ENCODE data around the gene TECTA. TPM values are rescaled to one million over a fixed set of nuclear protein-coding genes. Genes with fewer than 3 reads are reported as not detected.

The TECTA gene
- total RNA-seq, 1 donor from 2014 or later = 0.91 TPM

DNA sequence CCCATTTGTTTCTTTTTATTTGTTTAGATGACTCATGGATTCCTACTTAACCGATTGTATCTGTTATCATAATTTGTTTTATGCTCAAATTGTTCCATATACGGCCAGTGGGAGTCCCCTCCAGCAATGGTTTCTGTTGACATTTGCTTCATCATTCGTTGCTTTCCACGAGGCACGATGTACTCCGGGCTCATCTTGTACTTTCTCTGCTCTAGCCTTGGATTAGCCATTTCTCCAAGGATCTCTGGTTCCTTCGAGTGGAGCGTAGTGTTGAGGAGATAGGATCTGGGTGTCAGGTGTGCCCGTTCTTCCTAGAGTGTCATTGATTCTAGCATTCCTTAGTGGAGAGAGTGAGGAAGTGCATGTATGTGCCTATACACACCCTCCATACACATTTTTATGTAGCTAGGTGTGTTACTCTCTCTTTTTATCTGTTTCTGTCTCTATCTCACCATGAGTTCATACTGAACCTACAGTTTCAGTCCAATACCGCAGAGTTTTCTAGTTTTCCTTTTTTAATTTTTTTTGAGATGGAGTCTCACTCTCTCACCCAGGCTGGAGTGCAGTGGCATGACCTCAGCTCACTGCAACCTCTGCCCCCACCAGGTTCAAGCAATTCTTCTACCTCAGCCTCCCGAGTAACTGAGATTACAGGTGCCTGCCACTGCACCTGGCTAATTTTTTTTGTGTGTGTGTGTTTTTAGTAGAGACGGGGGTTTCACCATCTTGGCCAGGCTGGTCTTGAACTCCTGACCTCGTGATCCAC is 31.4 kb downstream of the TECTA start:
- H3K4me3 ChIP-seq (ENCODE audit: insufficient read depth, low read depth, low read length) = no peak overlapping the region
- peaks cover 18% of the 10 kb centered on the region for H3K27me3 Mint-ChIP-seq (ENCODE audit: low read depth, unreplicated experiment)
- H3K9me3 Mint-ChIP-seq (ENCODE audit: unreplicated experiment) = peaks cover 6% of the 10 kb centered on the region
- H3K4me1 Mint-ChIP-seq (ENCODE audit: low read depth, unreplicated experiment) = no peaks in the 10 kb centered on the region
- H3K9ac ChIP-seq (ENCODE audit: low read length) = no peak overlapping the region
- no peak overlapping the region for H3K27ac Mint-ChIP-seq (ENCODE audit: unreplicated experiment)
- no peak overlapping the region for H3K4me2 ChIP-seq (ENCODE audit: low read length)
- no peaks in the 10 kb centered on the region for H3K27me3 ChIP-seq (ENCODE audit: insufficient read depth, low read length)
- H3K36me3 Mint-ChIP-seq (ENCODE audit: low read depth, unreplicated experiment) = peaks cover 10% of the 10 kb centered on the region
- no peaks in the 10 kb centered on the region for H3K79me2 ChIP-seq (ENCODE audit: insufficient read depth, low read length)
- H3K9me3 ChIP-seq (ENCODE audit: insufficient read depth, low read depth, low read length) = peaks cover 3% of the 10 kb centered on the region
- FAIRE-seq (no peak), DNase-seq (ENCODE audit: low read depth) (peak; percentile 1)
- no peak overlapping the region for H3K4me3 Mint-ChIP-seq (ENCODE audit: unreplicated experiment)
- H3K4me1 ChIP-seq (ENCODE audit: insufficient read depth, low read length) = no peaks in the 10 kb centered on the region
- TF ChIP-seq EZH2 (IDR thresholded peaks at IDR 0.05; ENCODE audit: insufficient read depth, low read length) = no peak
- TF ChIP-seq, protein P1, sequence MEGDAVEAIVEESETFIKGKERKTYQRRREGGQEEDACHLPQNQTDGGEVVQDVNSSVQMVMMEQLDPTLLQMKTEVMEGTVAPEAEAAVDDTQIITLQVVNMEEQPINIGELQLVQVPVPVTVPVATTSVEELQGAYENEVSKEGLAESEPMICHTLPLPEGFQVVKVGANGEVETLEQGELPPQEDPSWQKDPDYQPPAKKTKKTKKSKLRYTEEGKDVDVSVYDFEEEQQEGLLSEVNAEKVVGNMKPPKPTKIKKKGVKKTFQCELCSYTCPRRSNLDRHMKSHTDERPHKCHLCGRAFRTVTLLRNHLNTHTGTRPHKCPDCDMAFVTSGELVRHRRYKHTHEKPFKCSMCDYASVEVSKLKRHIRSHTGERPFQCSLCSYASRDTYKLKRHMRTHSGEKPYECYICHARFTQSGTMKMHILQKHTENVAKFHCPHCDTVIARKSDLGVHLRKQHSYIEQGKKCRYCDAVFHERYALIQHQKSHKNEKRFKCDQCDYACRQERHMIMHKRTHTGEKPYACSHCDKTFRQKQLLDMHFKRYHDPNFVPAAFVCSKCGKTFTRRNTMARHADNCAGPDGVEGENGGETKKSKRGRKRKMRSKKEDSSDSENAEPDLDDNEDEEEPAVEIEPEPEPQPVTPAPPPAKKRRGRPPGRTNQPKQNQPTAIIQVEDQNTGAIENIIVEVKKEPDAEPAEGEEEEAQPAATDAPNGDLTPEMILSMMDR (IDR thresholded peaks at IDR 0.05; ENCODE audit: insufficient read depth, low read depth, low read length) = no peak
- H3K27ac ChIP-seq (ENCODE audit: low read depth, low read length) = no peak overlapping the region
- H3K36me3 ChIP-seq (ENCODE audit: insufficient read depth, low read length) = no peaks in the 10 kb centered on the region
- no peak overlapping the region for H2AFZ ChIP-seq (ENCODE audit: low read depth, low read length)
- H4K20me1 ChIP-seq (ENCODE audit: insufficient read depth, low read length) = no peaks in the 10 kb centered on the region

DNA sequence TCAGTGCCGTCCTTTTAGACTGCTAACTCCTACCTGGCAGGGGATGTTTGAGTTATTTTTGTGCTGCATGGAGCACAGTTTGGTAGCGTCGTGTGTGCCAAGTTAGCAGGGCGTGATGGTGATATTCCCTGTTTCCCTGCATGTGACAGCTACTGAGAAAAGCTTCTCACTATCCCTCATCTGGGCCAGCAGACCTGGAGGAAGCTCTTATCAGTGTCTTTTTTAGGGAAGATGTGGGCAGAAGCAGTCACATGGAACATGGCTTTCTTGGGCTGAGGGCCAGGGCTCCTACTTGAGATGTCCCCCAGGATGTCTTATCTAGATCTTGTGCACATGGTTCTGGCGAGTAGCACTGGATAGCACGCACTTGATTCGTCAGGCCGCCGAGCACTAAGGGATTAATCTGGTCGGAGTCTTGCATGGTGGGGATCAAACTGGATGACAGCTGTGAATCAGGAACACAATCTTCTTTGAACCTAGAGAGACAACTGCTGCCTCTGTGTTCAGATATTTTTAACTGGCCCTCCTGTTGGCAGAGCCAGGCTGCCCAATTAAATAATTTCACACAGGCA is 33.8 kb downstream of the TECTA start:
- Histone ChIP-seq H2AFZ (ENCODE audit: low read depth, low read length) (no peak overlapping the region), H3K27ac (ENCODE audit: low read depth, low read length) (no peak overlapping the region), H3K9me3 (ENCODE audit: insufficient read depth, low read depth, low read length) (no peaks in the 10 kb centered on the region), H3K4me2 (ENCODE audit: low read length) (no peak overlapping the region), H3K4me3 (ENCODE audit: insufficient read depth, low read depth, low read length) (no peak overlapping the region), H3K36me3 (ENCODE audit: insufficient read depth, low read length) (no peaks in the 10 kb centered on the region), H3K9ac (ENCODE audit: low read length) (no peak overlapping the region), H4K20me1 (ENCODE audit: insufficient read depth, low read length) (no peaks in the 10 kb centered on the region), H3K27me3 (ENCODE audit: insufficient read depth, low read length) (no peaks in the 10 kb centered on the region), H3K79me2 (ENCODE audit: insufficient read depth, low read length) (no peaks in the 10 kb centered on the region), H3K4me1 (ENCODE audit: insufficient read depth, low read length) (no peaks in the 10 kb centered on the region)
- H3K9me3 Mint-ChIP-seq (ENCODE audit: unreplicated experiment) = peaks cover 4% of the 10 kb centered on the region
- DNase-seq (ENCODE audit: low read depth) = no peak
- peaks cover 21% of the 10 kb centered on the region for H3K27me3 Mint-ChIP-seq (ENCODE audit: low read depth, unreplicated experiment)
- H3K36me3 Mint-ChIP-seq (ENCODE audit: low read depth, unreplicated experiment) = peaks cover 9% of the 10 kb centered on the region
- H3K4me1 Mint-ChIP-seq (ENCODE audit: low read depth, unreplicated experiment) = no peaks in the 10 kb centered on the region
- no peak overlapping the region for H3K4me3 Mint-ChIP-seq (ENCODE audit: unreplicated experiment)
- no peak for TF ChIP-seq EZH2 (IDR thresholded peaks at IDR 0.05; ENCODE audit: insufficient read depth, low read length)
- TF ChIP-seq, protein P1 (IDR thresholded peaks at IDR 0.05; ENCODE audit: insufficient read depth, low read depth, low read length) = no peak
- FAIRE-seq = no peak
- H3K27ac Mint-ChIP-seq (ENCODE audit: unreplicated experiment) = no peak overlapping the region

DNA sequence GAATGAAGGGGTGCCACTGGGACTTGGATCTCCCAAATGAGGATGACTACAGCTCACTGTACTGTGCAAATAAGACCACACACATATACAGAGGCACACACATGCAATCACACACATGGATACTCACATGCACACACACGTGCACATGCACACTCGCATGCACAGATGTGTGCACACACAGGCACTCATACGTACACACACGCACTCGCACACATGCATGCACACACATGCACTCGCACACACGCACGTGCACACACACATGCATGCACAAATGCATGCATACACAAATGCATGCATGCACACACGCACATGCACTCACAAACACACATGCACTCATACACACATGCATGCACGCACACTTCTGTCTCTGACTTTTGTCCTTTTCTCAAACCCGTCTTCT is 36.0 kb downstream of the TECTA start:
- Histone ChIP-seq H4K20me1 (ENCODE audit: insufficient read depth, low read length) (no peaks in the 10 kb centered on the region), H3K27me3 (ENCODE audit: insufficient read depth, low read length) (no peaks in the 10 kb centered on the region), H2AFZ (ENCODE audit: low read depth, low read length) (no peak overlapping the region), H3K4me1 (ENCODE audit: insufficient read depth, low read length) (peaks cover 4% of the 10 kb centered on the region), H3K27ac (ENCODE audit: low read depth, low read length) (no peak overlapping the region), H3K79me2 (ENCODE audit: insufficient read depth, low read length) (no peaks in the 10 kb centered on the region), H3K9ac (ENCODE audit: low read length) (no peak overlapping the region), H3K4me2 (ENCODE audit: low read length) (no peak overlapping the region), H3K9me3 (ENCODE audit: insufficient read depth, low read depth, low read length) (no peaks in the 10 kb centered on the region), H3K36me3 (ENCODE audit: insufficient read depth, low read length) (no peaks in the 10 kb centered on the region), H3K4me3 (ENCODE audit: insufficient read depth, low read depth, low read length) (no peak overlapping the region)
- Mint-ChIP-seq H3K27me3 (ENCODE audit: low read depth, unreplicated experiment) (peaks cover 31% of the 10 kb centered on the region), H3K4me1 (ENCODE audit: low read depth, unreplicated experiment) (no peaks in the 10 kb centered on the region), H3K4me3 (ENCODE audit: unreplicated experiment) (no peak overlapping the region), H3K9me3 (ENCODE audit: unreplicated experiment) (peaks cover 4% of the 10 kb centered on the region), H3K27ac (ENCODE audit: unreplicated experiment) (no peak overlapping the region), H3K36me3 (ENCODE audit: low read depth, unreplicated experiment) (peaks cover 4% of the 10 kb centered on the region)
- TF ChIP-seq, protein P1 (IDR thresholded peaks at IDR 0.05; ENCODE audit: insufficient read depth, low read depth, low read length) = no peak
- no peak for TF ChIP-seq EZH2 (IDR thresholded peaks at IDR 0.05; ENCODE audit: insufficient read depth, low read length)
- no peak for DNase-seq (ENCODE audit: low read depth)
- no peak for FAIRE-seq

All from astrocyte (in vitro differentiated cells and primary cell).